Measurements from ENCODE around the gene PIK3R1. TPM values are rescaled to one million over a fixed set of nuclear protein-coding genes. Genes with fewer than 3 reads are reported as not detected.

Gene PIK3R1
- total RNA-seq, 1 experiment from 2014 or later = 11.3 TPM

- no peak overlapping the region for H4K91ac ChIP-seq (ENCODE audit: insufficient read length, low read depth, low read length)
- WGBS (ENCODE audit: extremely low coverage, insufficient read length, low lambda C conversion rate) = no CpG with 5 or more reads among the region's 3 CpGs
- H2BK20ac ChIP-seq (ENCODE audit: low read depth, low read length, poor library complexity, severe bottlenecking) = no peak overlapping the region
- no peak overlapping the region for H4K5ac ChIP-seq (ENCODE audit: insufficient read length, low read depth, low read length)
- H3K18ac ChIP-seq (ENCODE audit: insufficient read length, low read depth, low read length) = no peak overlapping the region
- H2AFZ ChIP-seq (ENCODE audit: low read length) = no peak overlapping the region
- DNase-seq = no peak
- Mint-ChIP-seq H3K4me1 (0 out of 4 replicates have a peak, but pooled peaks cover 0 to 5% of the 10 kb centered on the region in 2 experiments), H3K36me3 (ENCODE audit: insufficient read depth in 1 of 3, low read depth in 3 of 3) (no peaks in the 10 kb centered on the region; a peak in 1 of 7 replicates), H3K9me3 (no peaks in the 10 kb centered on the region), H3K27me3 (ENCODE audit: low read depth) (no peaks in the 10 kb centered on the region), H3K27ac (no peak overlapping the region), H3K4me3 (no peak overlapping the region)
- H2BK15ac ChIP-seq (ENCODE audit: low read depth, low read length) = no peak overlapping the region
- H3K27me3 ChIP-seq (ENCODE audit: insufficient read depth, low read length) = no peaks in the 10 kb centered on the region
- H3T11ph ChIP-seq (ENCODE audit: low read length) = no peak overlapping the region
- no peak overlapping the region for H2AK5ac ChIP-seq (ENCODE audit: insufficient read length, low read length)
- H3K4me1 ChIP-seq (ENCODE audit: insufficient read depth, low read length) = no peaks in the 10 kb centered on the region
- H4K8ac ChIP-seq (replicated peaks; ENCODE audit: insufficient read length, low read depth, low read length) = no peak overlapping the region
- H3K56ac ChIP-seq (ENCODE audit: insufficient read length, low read depth, low read length) = no peak overlapping the region
- H4K20me1 ChIP-seq (ENCODE audit: control insufficient read depth, insufficient read depth, insufficient read length) = no peaks in the 10 kb centered on the region
- no peak overlapping the region for H3K23ac ChIP-seq (ENCODE audit: insufficient read length, low read depth, low read length)
- H2BK5ac ChIP-seq (ENCODE audit: insufficient read length, low read length) = no peak overlapping the region
- H3K9ac ChIP-seq (ENCODE audit: extremely low read depth, insufficient read length, low read length) = no peak overlapping the region
- no peak overlapping the region for H2BK12ac ChIP-seq (ENCODE audit: insufficient read length, low read depth, low read length)
- TF ChIP-seq CTCF (conservative IDR thresholded peaks at IDR 0.05) = no peak
- no peaks in the 10 kb centered on the region for H3K79me2 ChIP-seq (ENCODE audit: insufficient read depth, low read length)
- H3K23me2 ChIP-seq (ENCODE audit: insufficient read length, low read depth, low read length, poor library complexity, severe bottlenecking) = no peaks in the 10 kb centered on the region
- H3K79me1 ChIP-seq (ENCODE audit: insufficient read depth, low read depth, low read length, poor library complexity, severe bottlenecking) = no peaks in the 10 kb centered on the region
- H3K4ac ChIP-seq (ENCODE audit: low read depth, low read length) = no peak overlapping the region
- no peak overlapping the region for H3K27ac ChIP-seq (ENCODE audit: insufficient read length, low read depth, low read length)
- H3K9me3 ChIP-seq (ENCODE audit: control insufficient read depth, low read depth, low read length) = no peaks in the 10 kb centered on the region
- H3K4me2 ChIP-seq (ENCODE audit: insufficient read depth, insufficient read length, low read length) = no peak overlapping the region
- no peak overlapping the region for H3K14ac ChIP-seq (ENCODE audit: insufficient read depth, low read length)
- no peak overlapping the region for H2BK120ac ChIP-seq (ENCODE audit: low read depth, low read length, poor library complexity, severe bottlenecking)
These were observed 87.6 kb downstream of the PIK3R1 start for GRCh38 chr5:68303038-68303738.

Data from H9 (cell line).